ENCODE results near the gene RNF26.

- TF ChIP-seq CTCF (IDR thresholded peaks at IDR 0.05; ENCODE audit: low read length) (no peak), EZH2 (IDR thresholded peaks at IDR 0.05; ENCODE audit: borderline replicate concordance, low read length) (no peak)
Observed at GRCh38 chr11:119343726-119344125, 9.4 kb downstream of the RNF26 start.

Data from OCI-LY1 (cell line).